Activated T-cell treated with anti-CD3 and anti-CD28 coated beads, Interleukin-2, amount 50 U/mL, for 1 hour (primary cell): ENCODE measurements around the gene CRTC3.

Experiments used
- DNase-seq: peaks from one replicate; pipeline ENCODE4 v3.0.0-alpha.2; 2020

CRTC3 gene

DNA sequence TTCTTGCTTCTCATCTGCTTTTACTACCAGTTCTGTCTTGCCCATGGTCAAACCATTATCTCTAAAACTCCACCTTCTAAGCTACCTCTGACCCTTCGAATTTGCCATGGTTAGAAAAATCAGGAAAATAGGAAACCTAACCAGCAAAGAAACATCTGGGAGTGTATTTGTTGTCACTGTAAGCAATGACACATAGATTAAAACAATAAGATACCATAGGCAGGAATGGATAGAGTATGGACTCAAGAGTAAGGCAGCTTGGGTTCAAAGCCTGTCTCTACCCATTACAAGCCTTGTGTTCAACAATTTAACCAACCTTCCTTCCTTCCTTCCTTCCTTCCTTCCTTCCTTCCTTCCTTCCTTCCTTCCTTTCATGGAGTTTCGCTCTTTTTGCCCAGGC, 34.9 kb downstream of the CRTC3 start:
- no peak for DNase-seq

DNA sequence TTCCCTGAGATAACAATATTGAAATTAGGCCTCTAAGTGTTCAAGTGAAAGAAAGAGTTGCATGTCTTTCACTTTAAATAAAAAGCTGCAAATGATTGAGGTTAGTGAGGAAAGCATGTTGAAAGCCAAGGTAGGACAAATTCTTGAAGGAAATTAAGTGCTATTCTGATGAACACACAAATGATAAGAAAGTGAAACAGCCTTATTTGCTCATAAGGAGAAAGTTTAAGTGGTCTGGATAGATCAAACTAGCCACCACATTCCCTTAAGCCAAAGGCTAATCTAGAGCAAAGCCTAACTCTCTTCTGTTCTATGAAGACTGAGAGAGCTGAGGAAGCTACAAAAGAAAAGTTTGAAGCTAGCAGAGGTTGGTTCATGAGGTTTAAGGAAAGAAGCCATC, 36.1 kb downstream of the CRTC3 start:
- no peak for DNase-seq

DNA sequence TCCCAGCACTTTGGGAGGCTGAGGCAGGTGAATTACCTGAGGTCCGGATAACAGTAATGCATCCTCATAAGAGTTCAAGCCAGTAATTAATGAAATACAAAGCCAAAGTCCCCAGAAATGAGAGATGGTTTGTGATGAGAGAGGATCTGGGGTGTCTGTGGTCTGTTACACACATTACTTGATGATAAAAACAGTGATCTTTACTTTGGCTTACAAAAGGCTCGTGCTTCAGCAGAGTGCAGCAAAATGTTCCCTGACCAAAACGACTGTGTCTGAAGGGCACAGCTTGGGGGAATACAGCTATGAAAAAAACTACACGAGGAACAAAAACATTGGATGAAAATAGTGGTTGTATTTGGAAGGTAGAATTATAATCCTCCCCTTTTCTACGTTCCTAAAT, 40.9 kb downstream of the CRTC3 start:
- DNase-seq, result no peak

DNA sequence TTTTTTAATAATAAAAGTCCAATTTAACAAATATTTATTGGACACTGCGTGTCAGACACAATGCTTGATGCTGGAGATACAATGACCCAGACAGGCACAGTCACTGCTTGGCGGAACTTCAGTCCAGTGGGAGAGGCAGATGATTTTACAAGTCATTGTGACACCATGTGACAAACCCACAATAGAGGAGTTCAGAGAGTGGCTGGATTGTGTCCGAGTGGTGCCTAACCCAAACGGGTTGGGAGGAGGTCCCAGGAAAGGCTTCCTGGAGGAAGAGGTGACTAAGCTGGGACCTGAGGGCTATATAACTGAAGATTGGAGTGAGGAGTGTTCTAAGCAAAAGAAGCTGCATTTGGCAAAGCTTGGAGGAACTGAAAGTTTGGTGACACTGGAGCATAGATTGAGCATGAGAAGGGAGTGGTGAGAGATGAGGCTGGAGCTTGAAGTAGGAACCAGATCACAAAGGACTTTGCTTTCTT, 41.4 kb downstream of the CRTC3 start:
- DNase-seq, result no peak

DNA sequence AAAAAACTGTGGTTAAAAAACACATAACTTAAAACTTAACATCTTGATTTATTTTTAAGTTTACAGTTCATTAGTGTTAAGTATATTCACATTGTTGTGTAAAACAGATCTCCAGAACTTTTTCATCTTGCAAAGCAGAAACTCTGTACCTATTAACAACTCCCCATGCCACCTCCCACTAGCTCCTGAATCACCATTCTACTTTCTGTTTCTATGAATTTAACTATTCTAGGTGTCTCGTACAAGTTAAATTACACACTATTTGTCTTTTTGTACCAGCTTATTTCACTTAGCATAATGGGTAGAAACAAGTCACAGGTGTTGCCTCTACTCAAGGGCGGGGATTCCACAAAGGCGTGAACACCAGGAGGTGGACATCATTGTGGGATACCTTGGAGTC, 43.2 kb downstream of the CRTC3 start:
- no peak for DNase-seq

DNA sequence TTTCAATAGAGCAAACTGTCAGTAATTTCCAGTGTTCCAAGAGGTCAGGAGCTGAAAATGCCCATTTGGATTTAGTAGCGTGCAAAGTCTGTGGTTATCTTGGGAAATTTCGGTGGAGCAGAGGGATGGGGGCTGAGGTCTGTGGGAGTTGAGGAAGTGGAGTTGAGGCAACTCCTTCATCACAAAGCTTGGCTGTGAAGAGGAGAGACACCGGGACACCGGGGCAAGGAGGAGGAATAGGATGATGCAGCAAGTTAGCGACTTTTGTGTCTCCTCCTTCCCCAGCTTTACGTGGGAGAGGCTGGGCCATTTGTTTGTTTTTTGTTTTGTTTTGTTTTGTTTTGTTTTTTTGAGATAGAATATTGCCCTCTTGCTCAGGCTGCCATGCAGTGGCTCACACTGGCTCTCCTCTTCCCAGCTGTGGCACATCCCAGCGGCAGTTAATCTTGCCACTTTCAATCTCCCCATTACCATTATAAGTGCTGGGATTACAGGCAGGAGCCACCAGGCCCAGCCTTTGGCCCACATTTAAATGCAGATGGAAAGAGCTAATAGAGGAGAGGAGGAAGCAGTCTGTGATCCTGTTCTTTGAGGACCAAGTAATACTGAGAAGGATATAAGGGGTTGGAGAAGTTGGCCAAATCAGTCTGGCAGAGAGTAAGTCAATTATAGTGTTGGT, 47.1 kb downstream of the CRTC3 start:
- no peak for DNase-seq

DNA sequence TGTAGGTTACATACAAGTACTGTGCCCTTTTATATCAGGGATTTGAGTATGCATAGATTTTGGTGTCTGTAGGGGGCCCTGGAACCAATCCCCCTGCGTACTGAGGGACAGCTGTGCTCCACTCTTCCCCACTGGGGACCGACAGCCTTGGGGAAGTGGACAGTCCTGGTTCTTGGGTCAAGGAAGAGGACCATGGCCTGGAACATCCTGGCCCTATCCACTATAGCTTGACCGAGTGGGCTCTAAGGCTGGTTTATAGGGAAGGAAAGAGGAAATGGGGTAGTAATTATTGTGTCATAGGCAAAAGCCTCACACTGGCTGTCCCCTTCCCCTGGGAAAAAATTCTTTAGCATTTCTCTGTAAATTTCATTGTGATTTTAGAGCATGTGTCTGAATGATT, 49.5 kb downstream of the CRTC3 start:
- DNase-seq, result no peak

DNA sequence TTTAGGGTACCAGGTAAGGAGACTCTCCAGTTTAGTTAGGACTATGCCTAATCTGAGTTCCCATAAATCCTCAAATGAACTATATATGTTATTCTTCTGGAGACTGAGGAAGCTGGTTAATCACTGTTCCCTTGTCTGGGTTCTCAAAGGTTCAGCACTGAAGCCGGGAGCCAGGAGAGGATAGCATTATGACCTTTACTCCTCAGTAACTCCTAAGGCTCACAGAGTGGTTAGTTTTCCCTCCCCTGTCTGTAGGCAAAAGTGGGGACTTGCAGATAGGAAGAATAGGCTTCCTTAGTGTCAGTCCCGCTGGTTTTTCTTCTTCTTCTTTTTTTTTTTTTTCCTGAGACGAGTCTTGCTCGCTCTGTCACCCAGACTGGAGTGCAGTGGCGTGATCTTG, 50.4 kb downstream of the CRTC3 start:
- DNase-seq, result no peak

DNA sequence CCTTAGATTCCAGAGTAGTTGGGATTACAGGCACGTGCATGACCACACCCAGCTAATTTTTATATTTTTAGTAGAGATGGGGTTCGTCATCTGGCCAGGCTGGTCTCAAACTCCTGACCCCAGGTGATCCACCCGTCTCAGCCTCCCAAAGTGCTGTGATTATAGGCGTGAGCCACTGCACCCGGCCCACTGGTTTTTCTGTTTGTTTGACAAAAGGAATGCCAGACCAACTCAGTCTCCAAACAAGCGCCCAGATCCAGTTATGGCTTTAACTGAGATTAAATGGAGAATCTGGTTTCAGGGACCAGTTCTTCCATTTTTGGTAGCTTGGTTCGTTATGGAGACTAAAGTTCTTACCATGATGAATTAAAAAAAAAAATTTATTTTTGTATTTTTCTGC, 50.8 kb downstream of the CRTC3 start:
- DNase-seq, result no peak

DNA sequence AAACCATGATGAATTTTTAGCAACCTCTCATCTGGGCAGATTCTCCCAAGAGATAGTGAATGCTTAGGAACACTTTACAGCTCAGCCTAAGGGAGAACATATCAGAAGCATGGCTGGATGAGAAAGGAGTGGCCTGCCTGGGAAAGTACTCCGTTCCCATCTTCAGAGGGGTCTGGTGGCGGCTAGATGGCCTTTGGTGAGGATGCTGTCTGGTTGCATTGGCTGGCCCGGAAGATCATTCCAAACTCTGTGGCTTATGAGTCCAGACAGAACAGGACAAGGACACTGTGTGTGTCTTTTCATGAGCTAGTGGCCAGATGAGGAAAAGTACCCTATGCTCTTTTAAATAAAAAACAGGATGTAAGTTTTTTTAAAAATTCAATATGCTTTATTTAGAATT, 51.2 kb downstream of the CRTC3 start:
- DNase-seq, result no peak

DNA sequence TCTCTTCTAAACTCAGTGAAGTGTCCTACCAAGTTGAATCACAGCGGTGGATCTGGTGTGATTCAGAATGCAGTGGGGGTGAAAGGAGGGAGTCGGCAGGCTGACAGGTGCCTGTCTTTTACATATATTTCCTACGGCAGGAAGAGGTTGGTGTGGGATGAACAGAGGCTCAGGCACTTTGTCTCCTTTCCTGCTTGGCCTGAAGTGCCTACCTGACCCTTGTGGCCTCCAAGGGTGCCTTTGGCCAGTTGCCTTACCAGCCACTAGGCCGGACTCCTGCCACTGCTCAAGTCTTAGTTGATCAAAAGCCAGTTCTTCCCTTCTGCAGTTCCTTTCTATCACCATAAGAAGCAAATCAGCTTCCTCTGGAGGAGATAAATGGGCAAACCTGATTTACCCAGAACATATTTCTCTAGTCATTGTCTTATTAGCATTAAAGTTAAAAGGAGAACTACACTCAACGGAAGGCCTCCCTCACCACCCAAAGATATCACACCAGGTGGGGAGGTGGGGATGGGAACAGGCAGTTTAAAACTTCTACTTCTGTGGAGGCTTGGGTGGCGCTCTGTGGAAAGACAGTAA, 52.1 kb downstream of the CRTC3 start:
- peak; percentile 43 for DNase-seq

DNA sequence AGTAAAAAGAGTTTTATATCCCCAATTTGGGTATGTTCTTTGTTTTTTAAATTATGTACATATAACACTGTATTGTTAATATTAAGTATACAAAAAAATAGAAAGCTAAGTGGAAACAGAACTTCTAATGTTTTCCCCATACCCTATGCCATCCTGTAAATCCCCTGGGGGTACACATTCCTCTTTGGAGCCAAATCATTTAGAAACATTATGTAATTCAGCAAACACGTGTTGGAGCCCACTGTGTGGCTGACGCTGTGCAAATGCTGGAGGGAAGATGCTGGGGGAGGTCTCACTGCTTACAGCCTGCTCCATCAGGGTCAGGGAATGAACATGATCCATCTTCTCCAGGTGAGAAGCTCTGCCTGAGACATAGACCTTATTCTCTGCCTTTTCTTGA, 52.8 kb downstream of the CRTC3 start:
- DNase-seq, result no peak

DNA sequence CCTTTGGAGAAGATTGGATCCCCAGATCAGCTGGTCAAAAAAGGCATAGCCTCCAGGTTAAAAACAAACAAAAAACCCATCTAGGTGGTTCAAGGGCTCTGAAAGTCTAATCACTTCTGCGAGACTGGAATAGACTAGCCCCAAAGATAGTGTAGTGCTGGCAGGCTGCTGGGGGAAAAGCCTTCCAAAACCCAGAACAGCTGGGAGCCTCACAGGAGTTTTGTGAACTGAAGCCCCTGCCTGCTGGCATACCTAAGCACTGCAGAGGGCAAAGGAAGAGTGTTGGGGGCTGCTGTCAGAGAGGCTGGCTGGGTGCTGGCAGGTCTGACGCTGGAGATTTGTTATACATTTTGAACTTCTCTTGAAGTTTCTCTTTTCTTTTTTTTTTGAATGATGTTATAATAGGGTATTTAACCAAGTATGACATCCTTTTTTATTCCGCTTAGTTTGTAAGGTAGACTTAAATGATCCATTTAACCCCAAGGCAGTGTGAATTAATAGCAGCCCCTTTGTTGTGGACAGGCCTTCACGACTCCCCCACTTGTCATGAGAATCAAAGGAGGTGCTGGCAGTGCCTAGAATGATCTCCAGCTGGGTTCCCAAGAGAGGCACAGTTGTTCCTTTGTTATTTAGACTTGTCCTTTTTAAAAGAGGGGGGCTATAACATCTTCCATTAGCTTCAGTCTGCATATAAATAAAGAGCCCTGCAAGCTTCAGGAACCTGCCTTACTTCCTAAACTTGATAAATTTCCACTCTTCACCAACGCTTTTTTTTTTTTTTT, 53.9 kb downstream of the CRTC3 start:
- DNase-seq, result no peak

DNA sequence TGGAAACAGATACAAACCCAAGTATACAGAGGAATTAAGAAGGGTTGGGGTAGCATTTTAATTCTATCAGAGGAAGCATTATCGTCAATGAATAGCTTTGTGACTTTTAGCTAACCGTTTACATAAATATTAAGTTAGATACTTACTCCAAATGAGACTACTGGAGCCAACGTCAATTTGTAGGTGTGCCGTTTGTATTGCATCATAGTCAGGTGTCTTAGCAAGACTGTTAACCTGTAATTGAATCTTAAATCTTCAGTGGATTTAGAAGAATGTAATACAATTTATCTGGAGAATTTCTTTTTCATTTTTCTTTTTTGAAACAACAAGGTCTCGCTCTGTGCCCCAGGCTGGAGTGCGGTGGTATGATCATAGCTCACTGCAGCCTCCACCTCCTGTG, 55.1 kb downstream of the CRTC3 start:
- DNase-seq, result no peak

DNA sequence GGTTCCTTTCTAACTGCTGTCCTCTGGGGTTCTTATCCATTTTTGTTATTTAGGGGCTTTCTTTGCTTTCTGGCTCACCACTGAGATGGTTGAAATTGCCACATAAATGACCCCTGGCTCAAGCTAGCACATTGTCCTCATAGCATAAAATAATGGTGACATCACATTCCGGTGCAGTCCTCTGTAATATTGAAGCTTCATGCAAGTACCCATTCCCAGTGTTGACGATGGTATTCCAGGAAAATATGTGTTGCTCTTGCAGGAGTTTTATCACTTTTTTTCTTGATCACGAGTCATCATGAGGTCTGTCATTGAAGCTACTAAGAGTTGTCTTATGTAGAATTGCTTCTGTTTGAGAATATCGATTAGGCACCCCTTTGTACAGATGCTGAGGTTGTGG, 56.1 kb downstream of the CRTC3 start:
- DNase-seq, result no peak

DNA sequence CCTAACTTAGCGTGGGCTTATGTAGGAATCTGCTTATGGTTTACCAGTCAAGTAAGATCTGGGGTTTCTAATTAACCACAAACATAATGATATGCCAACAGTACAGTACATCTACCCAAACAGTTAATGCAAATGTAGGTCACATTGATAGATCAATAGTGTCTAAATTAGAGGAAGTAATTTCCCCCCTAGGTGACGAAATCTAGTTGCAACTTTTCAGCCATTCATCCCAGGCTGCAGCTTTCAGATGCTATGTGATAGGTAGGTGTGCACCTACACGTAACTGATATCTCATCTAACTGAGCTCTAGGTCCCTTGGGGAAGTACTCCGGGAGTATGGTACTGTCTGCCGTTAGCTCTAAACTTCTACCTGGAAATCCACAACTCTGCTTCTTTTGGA, 57.2 kb downstream of the CRTC3 start:
- DNase-seq, result no peak

DNA sequence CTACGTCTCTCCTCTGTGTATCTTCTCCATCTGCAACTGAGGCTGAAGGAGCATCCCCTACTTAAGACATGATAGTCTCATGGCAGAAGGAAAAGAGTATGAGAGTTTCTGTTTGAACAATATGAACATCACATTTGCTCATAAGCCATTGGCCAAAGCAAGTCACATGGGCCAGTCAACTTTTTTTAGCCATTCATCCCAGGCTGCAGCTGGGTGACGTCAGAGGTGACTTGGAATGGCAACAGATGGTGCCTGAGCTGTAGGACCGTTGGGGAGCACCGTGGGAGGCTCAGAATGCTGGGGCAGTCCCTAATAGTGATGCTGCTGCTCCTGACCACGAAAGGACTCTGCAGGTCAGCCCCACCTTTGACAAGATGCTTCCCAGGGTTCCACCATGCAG, 58.7 kb downstream of the CRTC3 start:
- DNase-seq, result no peak

DNA sequence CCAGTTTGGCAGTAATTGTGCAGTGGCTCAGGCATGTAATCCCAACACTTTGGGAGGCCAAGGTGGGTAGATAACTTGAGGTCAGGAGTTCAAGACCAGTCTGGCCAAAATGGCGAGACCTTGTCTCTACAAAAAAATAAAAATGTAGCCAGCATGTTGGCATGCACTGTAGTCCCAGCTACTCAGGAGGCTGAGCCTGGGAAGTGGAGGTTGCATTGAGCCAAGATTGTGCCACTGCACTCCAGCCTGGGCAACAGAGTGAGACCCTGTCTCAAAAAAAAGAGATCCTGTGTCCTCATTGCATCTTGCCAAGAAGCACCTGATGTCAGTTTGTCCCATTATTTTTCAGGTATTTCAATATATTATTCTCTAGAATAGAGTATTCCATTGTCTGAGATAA, 61.8 kb downstream of the CRTC3 start:
- DNase-seq, result no peak

DNA sequence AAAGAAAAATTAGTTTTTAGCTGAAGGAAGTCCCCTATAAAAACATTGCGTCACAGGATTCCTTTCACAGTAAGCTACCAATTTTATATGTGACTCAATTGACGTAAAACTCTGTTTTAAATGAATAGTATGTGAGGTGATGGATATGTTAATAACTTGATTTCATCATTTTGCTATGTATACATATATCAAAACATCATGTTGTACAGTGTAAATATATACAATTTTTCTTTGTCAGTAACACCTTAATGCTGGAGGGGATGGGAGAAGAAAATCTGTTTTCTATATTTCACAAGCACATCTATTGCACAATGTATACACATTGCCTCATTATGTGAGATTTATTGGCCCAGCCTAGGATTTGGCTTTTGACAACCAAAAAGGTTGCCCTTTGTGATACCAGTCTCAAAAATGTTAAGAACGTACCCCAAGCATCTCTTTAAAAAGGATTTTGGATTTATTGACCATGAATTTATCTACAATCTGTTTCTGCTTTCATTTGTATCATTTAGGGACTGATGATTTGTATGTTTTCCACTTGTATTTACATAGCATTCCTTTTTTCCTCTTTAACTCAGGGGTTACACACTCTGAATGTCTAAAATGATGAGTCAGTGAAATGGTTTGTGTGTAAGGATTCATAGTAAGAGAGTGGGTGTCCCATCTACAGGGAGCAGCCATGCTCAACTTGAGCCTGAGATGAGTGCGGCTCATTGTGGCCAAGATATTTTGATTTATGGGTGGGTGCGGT, 62.6 kb downstream of the CRTC3 start:
- DNase-seq, result no peak

DNA sequence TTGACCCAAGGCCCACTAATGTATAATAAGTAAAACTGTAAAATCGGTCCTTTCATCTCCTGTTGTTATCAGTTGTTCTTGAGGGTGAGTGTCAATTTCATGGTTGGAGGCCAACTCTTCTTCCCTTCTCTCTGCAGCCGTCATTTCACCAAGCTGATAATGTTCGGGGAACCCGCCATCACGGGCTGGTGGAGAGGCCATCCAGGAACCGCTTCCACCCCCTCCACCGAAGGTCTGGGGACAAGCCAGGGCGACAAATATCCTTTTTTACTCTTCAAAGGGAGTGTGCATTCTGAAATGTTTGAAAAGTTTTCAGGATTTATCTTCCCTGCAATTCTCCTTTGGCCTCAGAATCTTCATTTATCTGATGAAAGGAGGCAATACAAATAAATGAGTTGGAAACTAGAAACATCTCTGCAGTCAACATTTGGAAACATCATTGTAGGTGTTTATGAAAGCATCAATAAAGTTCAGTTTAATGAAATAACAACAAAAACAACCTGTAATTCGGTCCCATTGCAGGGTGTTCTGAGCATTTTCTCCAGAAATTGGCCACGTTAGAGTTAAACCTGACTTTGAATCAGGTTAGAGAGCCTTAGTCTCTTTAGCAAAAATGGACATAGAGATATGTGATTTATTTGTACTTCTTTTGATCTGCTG, 63.9 kb downstream of the CRTC3 start:
- no peak for DNase-seq

DNA sequence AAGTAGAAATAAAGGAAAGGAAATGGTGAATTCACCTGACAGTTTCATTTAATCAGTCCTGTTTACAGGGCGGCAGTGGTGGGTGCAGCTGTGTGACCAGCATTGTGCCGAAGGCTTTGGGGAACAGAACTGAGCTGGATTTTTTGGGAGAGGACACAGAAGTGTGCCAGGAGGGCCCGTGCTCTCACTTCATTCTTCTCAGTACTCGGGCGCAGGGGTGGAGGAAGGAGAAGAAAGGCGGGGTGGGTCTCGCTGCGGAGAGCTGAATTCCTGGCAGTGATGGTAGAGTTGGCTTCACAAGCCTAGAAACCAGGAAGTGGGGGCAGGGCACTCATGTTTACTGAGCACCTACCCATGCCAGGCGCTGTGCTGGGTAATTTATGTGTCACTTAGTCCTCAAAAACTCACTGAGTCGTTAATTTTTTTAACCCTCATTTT, 64.6 kb downstream of the CRTC3 start:
- DNase-seq, result peak; percentile 75

DNA sequence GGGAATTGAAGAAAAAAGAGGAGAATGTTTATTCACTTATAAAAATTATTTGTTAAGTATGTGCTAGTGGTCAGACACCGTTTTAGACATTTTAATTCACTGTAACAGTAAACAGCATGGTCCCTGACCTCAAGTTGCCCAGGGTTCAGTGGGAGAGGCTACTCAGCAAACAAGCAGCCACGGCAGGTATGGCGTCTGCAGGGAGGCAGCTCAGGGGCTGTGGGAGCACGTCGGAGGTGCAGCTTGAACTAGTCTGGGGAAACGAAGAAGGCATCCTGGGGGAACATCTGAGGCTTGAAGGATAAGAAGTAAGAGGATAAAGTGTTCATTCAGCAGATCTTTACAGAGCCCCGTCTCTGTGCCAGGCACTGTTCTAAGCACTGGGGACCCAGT, 66.0 kb downstream of the CRTC3 start:
- DNase-seq, result no peak

DNA sequence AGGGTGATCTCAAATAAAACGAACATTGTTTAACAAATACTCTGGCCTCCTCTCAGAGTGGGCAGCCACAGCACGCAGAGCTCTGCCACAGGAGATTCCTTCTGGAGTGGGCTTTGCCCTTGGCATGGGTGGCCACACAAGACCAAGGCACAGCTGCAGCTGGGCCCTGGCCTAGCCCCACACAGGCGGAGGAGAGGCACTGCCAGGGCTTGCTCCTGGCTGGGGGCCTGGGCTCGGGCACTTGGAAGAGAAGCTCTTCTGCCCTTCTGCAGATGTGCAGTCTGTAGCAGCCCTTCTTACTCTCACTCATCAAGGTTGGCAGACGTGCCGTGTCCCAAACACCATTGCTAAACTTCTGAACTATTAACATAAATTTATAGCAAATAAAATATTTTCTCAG, 67.2 kb downstream of the CRTC3 start:
- no peak for DNase-seq
